GM18951 (cell line): ENCODE measurements around the gene REXO4.

Source experiments
- POLR2A ChIP-seq: IDR thresholded peaks from 4 replicates; pipeline ENCODE4 v1.6.1; 2011; ENCODE audit warnings: mild to moderate bottlenecking; ENCODE audit not compliant: insufficient read length, insufficient read depth; ENCODE audit errors: extremely low read depth
- in situ Hi-C: fragments of 300-500 bp; cut with MboI; formaldehyde crosslinking; loops from one replicate; pipeline ENCODE4 v1.12.0; 2022; ENCODE audit warnings: low sequenced_read_pairs, mixed read lengths, inconsistent platforms; ENCODE audit not compliant: unreplicated experiment

Gene REXO4

DNA sequence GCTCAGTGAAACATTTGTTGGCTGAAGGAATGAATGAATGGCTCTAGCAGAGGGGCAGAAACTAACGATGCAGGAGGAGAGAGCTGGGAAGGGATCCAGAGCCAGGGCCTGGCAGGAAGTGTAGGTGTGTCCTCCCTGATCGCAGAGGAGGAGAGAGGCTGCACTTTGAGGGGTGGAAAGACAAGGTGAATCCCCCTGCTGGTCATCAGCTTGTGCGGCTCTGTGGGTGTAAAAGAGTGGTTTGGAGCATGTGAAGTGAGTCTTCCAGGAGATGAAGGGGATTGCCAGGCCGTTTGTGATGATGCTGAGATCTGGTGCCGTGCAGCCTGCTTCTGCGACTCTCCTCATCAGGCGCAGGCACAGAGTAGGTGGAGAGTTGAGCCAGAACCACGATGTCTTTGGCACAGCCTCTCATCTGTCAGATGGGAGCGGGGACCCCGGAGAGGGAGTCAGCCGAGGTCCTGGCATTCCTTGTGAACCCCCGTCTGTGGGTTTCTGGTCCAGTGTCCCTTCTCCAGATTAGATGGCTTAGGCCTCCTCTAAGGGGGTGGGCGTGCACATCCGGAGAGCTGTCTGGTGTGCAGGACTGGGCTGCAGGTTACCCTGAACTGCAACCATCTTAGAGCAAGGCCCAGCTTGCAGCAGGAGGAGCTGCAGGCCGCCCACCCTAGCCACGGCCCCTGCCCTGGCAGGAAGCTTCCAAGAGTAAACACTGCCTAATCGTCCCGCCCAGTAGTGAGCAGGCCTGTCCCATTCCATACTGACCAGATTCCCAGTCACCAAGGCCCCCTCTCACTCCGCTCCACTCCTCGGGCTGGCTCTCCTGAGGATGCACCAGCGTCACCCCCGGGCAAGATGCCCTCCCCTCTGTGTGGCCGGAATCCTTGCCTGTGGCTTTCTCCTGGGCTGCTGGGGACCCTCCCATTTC is 4.1 kb upstream of the REXO4 start, which contains the start of gene ADAMTS13:
Gene ADAMTS13, plus strand, starts transcription at position 753 of the 928 bp plus-strand sequence. Its CDS starts 77 bp downstream, at position 830.
- in situ Hi-C loops, result no loop called here

GRCh38 chr9:133420392-133420827 is 2.6 kb upstream of the REXO4 start:
- in situ Hi-C loops, result no loop called here
- TF ChIP-seq POLR2A, result peak; percentile 34

More for the DNA sequence above, 4.1 kb upstream of the REXO4 start, which contains the start of gene ADAMTS13:
- TF ChIP-seq POLR2A, result no peak

- in situ Hi-C loops, result no loop called here
- TF ChIP-seq POLR2A, result no peak
These were observed 1.2 kb upstream of the REXO4 start for GRCh38 chr9:133419005-133419404.

DNA sequence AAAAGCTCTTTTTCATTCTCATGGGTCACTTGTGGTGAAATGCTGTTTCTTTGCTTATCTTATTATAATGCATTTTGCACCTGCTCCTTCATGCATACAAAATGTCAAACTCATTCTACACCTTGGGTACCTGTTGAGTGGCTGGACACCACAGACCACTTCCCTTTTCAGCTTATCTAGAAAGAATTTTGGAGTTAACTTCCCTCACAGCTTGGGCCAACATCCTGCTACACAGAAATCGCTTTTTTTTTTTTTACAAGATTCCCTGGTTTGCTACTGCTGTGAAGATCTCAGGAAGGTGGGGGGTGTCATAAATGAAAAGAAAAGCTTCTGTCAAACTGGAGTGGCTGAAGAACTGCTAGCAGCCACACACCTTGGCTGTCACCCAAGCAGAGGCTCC is 2.6 kb downstream of the REXO4 start:
- no peak for TF ChIP-seq POLR2A
- in situ Hi-C loops, result no loop called here

DNA sequence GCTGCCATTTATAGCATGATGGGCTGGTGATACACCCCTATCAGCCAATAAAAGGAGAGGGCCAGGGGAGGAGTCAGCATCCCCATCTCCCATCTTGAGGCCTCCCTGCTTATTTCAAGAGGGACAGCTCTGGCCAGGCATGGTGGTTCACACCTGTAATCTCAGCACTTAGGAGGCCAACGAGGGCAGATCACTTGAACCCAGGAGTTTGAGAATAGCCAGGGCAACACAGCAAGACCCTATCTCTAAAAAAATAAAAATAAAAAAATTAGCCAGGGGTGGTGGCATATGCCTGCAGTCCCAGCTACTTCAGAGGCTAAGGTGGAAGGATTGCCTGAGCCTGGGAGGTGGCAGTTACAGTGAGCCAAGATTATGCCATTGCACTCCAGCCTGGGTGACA is 9.8 kb downstream of the REXO4 start:
- no peak for TF ChIP-seq POLR2A
- in situ Hi-C loops, result no loop called here

GRCh38 chr9:133406480-133407307 is 11.1 kb downstream of the REXO4 start:
- in situ Hi-C loops, result no loop called here
- TF ChIP-seq POLR2A, result peak; percentile 18

DNA sequence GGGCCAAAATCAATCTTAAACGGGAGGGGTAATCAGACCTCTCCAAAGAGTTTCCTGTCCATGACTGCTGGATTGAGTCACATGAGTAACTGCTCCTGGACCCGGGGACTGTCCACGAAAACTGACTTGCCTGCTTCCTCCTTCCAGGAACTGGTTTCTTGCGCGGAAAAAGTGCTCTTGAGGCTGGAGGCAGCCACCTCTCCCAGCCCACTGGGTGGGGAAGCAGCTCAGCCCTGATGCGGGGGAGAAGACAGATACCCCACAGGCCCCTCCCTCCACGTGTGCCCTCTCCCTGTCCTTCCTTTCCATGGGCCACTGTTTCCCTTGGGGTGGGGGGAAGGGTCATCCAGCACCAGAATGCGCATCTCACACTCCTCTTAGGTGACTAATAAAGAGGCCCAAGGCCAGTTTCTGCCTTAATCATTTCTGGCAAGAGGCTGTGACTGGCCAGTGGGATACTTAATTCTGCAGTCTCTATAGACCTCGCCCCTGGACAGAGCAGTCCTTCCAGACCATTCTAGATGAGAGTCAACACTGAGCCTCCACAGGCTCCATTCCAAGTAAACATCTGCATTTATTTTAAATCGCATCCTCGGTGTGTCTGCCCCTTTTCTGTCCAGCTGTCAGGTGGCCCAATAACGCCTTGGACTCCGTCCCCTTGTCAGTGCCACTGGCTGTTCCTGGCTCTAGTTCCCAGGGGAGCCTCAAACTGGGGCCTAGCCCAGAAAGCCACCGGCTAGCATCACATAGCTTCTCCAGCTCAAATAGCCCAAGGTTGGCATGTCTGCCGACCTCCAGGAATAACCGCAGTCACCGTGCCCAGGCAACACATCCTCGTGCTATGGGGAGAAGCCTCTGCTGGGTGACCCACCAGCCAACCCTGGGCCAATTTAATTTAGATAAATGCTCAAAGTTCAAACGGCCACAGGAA is 12.0 kb downstream of the REXO4 start:
- in situ Hi-C loops, result no loop called here
- TF ChIP-seq POLR2A, result no peak

DNA sequence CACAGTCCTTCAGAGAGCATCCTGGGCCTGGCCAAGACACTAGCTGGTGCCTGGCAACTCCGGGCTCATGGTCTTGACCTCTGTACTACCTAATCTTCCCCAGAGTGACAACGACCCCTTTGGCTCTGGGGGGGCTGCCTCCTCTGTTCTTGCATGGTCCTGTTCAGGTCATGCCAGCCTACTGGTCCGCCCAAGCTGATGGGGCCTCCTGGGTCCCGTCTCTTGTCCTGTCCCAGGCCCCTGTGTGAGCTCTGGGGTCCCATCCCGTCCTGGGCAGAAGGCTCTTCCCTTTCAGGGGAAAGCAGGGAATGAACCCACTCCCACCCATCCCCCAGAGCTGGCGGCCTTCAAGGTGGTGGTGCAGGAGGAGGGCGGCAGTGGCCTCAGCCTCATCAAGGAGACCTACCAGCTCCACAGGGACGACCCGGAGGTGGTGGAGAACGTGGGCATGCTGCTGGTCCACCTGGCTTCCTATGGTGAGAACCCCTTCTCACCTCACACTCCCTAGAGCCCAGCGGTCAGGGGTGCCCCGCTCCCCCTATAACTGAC is 13.3 kb downstream of the REXO4 start:
- in situ Hi-C loops, result no loop called here
- TF ChIP-seq POLR2A, result no peak

GRCh38 chr9:133403766-133404453 is 13.9 kb downstream of the REXO4 start:
- no peak for TF ChIP-seq POLR2A
- in situ Hi-C loops, result no loop called here

DNA sequence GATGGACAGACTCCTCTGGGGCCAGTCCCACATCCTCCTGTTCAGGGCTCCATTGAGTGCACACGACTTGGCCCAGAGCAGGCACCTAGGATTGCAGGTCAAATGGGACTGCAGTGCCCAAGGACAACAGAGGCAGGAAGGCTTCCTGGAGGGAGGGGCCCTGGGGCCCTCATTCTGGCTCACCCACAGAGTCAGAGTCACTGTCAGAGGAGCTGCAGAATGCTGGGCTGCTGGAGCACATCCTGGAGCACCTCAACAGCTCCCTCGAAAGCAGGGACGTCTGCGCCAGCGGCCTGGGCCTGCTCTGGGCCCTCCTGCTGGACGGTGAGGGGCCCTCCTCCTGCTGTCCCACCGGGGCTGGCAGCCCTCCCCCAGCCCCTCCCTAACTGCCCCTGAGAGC is 15.1 kb downstream of the REXO4 start:
- in situ Hi-C loops, result no loop called here
- TF ChIP-seq POLR2A, result no peak

DNA sequence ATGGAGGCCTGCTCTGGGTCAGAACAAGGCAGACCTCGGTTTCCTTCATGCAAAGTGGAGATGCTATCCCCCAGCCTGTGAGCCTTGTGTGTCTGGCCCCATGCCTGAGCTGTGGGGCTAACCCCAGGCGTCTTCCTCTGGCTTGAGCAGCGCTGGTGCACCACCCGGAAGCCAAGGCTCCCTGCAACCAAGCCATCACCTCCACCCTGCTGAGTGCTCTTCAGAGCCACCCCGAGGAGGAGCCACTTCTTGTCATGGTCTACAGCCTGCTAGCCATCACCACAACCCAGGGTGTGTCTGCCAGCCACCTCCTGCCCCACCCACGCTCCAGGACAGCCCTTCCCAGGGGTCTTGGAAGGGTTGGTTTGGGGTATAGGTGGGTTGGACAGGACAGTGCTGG is 16.2 kb downstream of the REXO4 start:
- no peak for TF ChIP-seq POLR2A
- in situ Hi-C loops, result no loop called here

GRCh38 chr9:133400292-133400691 is 17.5 kb downstream of the REXO4 start:
- no peak for TF ChIP-seq POLR2A
- in situ Hi-C loops, result no loop called here
